Neuronal stem cell (in vitro differentiated cells): ENCODE results near the gene NEUROD4.

Experiments used
- DNase-seq: peaks from one replicate; pipeline ENCODE4 v3.0.0-alpha.2; 2013; ENCODE audit warnings: low spot score
- H2AFZ ChIP-seq: one replicate; pipeline ENCODE4 v1.6.1; 2013; ENCODE audit warnings: mild to moderate bottlenecking, low read length, inconsistent platforms
- H2AK5ac ChIP-seq: 2 replicates; pipeline ENCODE4 v1.6.1; 2013; ENCODE audit warnings: low read depth, mild to moderate bottlenecking, inconsistent platforms, low read length, moderate library complexity, mixed read lengths
- H2BK120ac ChIP-seq: 2 replicates; pipeline ENCODE4 v1.6.1; 2013; ENCODE audit warnings: low read depth, mild to moderate bottlenecking, inconsistent platforms, low read length, moderate library complexity, mixed read lengths
- H2BK12ac ChIP-seq: one replicate; pipeline ENCODE4 v1.6.1; 2013; ENCODE audit warnings: low read length, inconsistent platforms
- H2BK15ac ChIP-seq: 2 replicates; pipeline ENCODE4 v1.6.1; 2013; ENCODE audit warnings: mild to moderate bottlenecking, low read length, inconsistent platforms, mixed read lengths
- H2BK5ac ChIP-seq: one replicate; pipeline ENCODE4 v1.6.1; 2013; ENCODE audit warnings: inconsistent platforms, mild to moderate bottlenecking, low read length, moderate library complexity
- H3K14ac ChIP-seq: one replicate; pipeline ENCODE4 v1.6.1; 2013; ENCODE audit warnings: low read length, inconsistent platforms
- H3K18ac ChIP-seq: 2 replicates; pipeline ENCODE4 v1.6.1; 2013; ENCODE audit warnings: low read length, inconsistent platforms
- H3K23ac ChIP-seq: 2 replicates; pipeline ENCODE4 v1.6.1; 2013; ENCODE audit warnings: low read depth, mild to moderate bottlenecking, mixed read lengths, low read length, inconsistent platforms; ENCODE audit not compliant: poor library complexity
- H3K27ac ChIP-seq: replicated peaks from 3 replicates; pipeline ENCODE4 v1.5.1; 2013; ENCODE audit warnings: low read length, inconsistent platforms
- H3K27me3 ChIP-seq, 3 experiments: 2 replicates each; pipeline ENCODE4 v1.6.1; 2013; ENCODE audit warnings: low read length in 3 of 3, mild to moderate bottlenecking in 2 of 3, inconsistent platforms in 1 of 3, low read depth in 1 of 3, mixed read lengths in 1 of 3, moderate library complexity in 1 of 3; ENCODE audit not compliant: control insufficient read depth in 3 of 3, insufficient read depth in 3 of 3
- H3K36me3 ChIP-seq, 2 donors: replicated peaks in 1 of 2; 2 replicates each; pipeline ENCODE4 v1.6.1; 2013; ENCODE audit warnings: low read length in 2 of 2; ENCODE audit not compliant: control insufficient read depth in 2 of 2, insufficient read depth in 2 of 2
- H3K4ac ChIP-seq: 2 replicates; pipeline ENCODE4 v1.6.1; 2013; ENCODE audit warnings: inconsistent platforms, mild to moderate bottlenecking, low read length, moderate library complexity
- H3K4me1 ChIP-seq, 2 donors: 1 replicate in 1 of 2; 2 replicates in 1 of 2; pipeline ENCODE4 v1.6.1; 2013; ENCODE audit warnings: low read length in 2 of 2, low read depth in 1 of 2; ENCODE audit not compliant: control insufficient read depth in 2 of 2, insufficient read depth in 1 of 2
- H3K4me2 ChIP-seq: one replicate; pipeline ENCODE4 v1.6.1; 2013; ENCODE audit warnings: mild to moderate bottlenecking, low read length, inconsistent platforms; ENCODE audit not compliant: insufficient read depth, poor library complexity, severe bottlenecking
- H3K4me3 ChIP-seq, 2 donors: 2 replicates each; pipeline ENCODE4 v1.5.1; 2013; ENCODE audit warnings: low read length in 2 of 2, mild to moderate bottlenecking in 2 of 2, inconsistent platforms in 1 of 2, moderate library complexity in 1 of 2
- H3K79me1 ChIP-seq: one replicate; pipeline ENCODE4 v1.6.1; 2013; ENCODE audit warnings: low read depth, mild to moderate bottlenecking, inconsistent platforms, low read length, moderate library complexity
- H3K9ac ChIP-seq: one replicate; pipeline ENCODE4 v1.6.1; 2013; ENCODE audit warnings: mild to moderate bottlenecking, low read depth, low read length, inconsistent platforms; ENCODE audit not compliant: poor library complexity
- H3K9me3 ChIP-seq, 2 donors: replicated peaks in 1 of 2; 2 replicates each; pipeline versions ENCODE3 to v1.6.1; 2013; ENCODE audit warnings: low read length in 2 of 2, mild to moderate bottlenecking in 2 of 2, inconsistent platforms in 1 of 2, low read depth in 1 of 2, mixed read lengths in 1 of 2, moderate library complexity in 1 of 2; ENCODE audit not compliant: control insufficient read depth in 2 of 2, insufficient read depth in 1 of 2
- H4K8ac ChIP-seq: one replicate; pipeline ENCODE4 v1.6.1; 2013; ENCODE audit warnings: low read depth, mild to moderate bottlenecking, inconsistent platforms, low read length, moderate library complexity
- H4K91ac ChIP-seq: one replicate; pipeline ENCODE4 v1.6.1; 2013; ENCODE audit warnings: low read length, low read depth, mild to moderate bottlenecking, inconsistent platforms; ENCODE audit not compliant: poor library complexity
- WGBS, 2 donors: extraction: QIAGEN DNeasy Blood & Tissue Kit; methylation state at CpG; one replicate each; pipeline ENCODE4 v1.1.7; 2013; ENCODE audit warnings: missing lambda C conversion rate in 2 of 2, mixed read lengths in 1 of 2; ENCODE audit not compliant: insufficient read length in 2 of 2, insufficient replicate concordance in 1 of 2; ENCODE audit errors: extremely low coverage in 2 of 2; 5-methylcytosine and 5-hydroxymethylcytosine counted together

Gene NEUROD4

GRCh38 chr12:54975272-54975671 is 44.5 kb upstream of the NEUROD4 start:
- Histone ChIP-seq H2BK15ac (no peak overlapping the region), H3K4me2 (no peak overlapping the region), H3K4me1 (peaks cover 0 to 2% of the 10 kb centered on the region in 2 donors)

GRCh38 chr12:54975875-54976274 is 43.9 kb upstream of the NEUROD4 start:
- Histone ChIP-seq H3K27ac (no peak overlapping the region), H2AFZ (no peak overlapping the region), H3K9me3 (no peaks in the 10 kb centered on the region), H2BK15ac (no peak overlapping the region), H3K14ac (no peak overlapping the region), H2AK5ac (no peak overlapping the region), H3K4me3 (no peak overlapping the region), H3K27me3 (peaks cover 0 to 2% (median 0%) of the 10 kb centered on the region in 3 experiments), H3K23ac (no peak overlapping the region), H3K4me2 (no peak overlapping the region), H3K4ac (no peak overlapping the region), H3K9ac (no peak overlapping the region), H2BK5ac (no peak overlapping the region), H3K18ac (no peak overlapping the region), H2BK12ac (no peak overlapping the region), H3K36me3 (no peaks in the 10 kb centered on the region), H4K91ac (no peak overlapping the region), H2BK120ac (no peak overlapping the region), H3K4me1 (peaks cover 0 to 2% of the 10 kb centered on the region in 2 donors), H3K79me1 (no peaks in the 10 kb centered on the region), H4K8ac (no peak overlapping the region)
- DNase-seq = no peak
- WGBS, 2 donors = no CpG with 5 or more reads among the region's 6 CpGs

More at GRCh38 chr12:54975272-54975671, 44.5 kb upstream of the NEUROD4 start:
- Histone ChIP-seq H3K4me3 (no peak overlapping the region), H4K8ac (no peak overlapping the region), H3K79me1 (no peaks in the 10 kb centered on the region), H3K9me3 (no peaks in the 10 kb centered on the region), H2BK5ac (no peak overlapping the region), H3K18ac (no peak overlapping the region), H3K27me3 (peaks cover 0 to 2% (median 0%) of the 10 kb centered on the region in 3 experiments), H3K9ac (no peak overlapping the region), H2BK12ac (no peak overlapping the region), H3K14ac (no peak overlapping the region), H3K27ac (no peak overlapping the region), H2AFZ (no peak overlapping the region), H3K36me3 (no peaks in the 10 kb centered on the region), H2AK5ac (no peak overlapping the region), H2BK120ac (no peak overlapping the region), H4K91ac (no peak overlapping the region), H3K23ac (no peak overlapping the region), H3K4ac (no peak overlapping the region)
- WGBS, 2 donors = no CpG with 5 or more reads among the region's 2 CpGs
- DNase-seq = no peak

- H3K36me3 ChIP-seq = no peaks in the 10 kb centered on the region
- no peak overlapping the region for H3K27ac ChIP-seq
- no peak for DNase-seq
Observed at GRCh38 chr12:54977155-54977554, 42.6 kb upstream of the NEUROD4 start.

GRCh38 chr12:54977857-54978256 is 41.9 kb upstream of the NEUROD4 start:
- Histone ChIP-seq H4K91ac (no peak overlapping the region), H2BK12ac (no peak overlapping the region), H3K36me3 (no peaks in the 10 kb centered on the region), H3K18ac (no peak overlapping the region), H3K79me1 (no peaks in the 10 kb centered on the region), H3K4me1 (peaks cover 0 to 2% of the 10 kb centered on the region in 2 donors), H3K4ac (no peak overlapping the region), H3K27me3 (peaks cover 0 to 2% (median 0%) of the 10 kb centered on the region in 3 experiments), H3K23ac (no peak overlapping the region), H2BK5ac (no peak overlapping the region), H2AK5ac (no peak overlapping the region), H3K14ac (no peak overlapping the region), H2BK15ac (no peak overlapping the region), H3K9me3 (no peaks in the 10 kb centered on the region), H3K4me2 (no peak overlapping the region), H2BK120ac (no peak overlapping the region), H3K27ac (no peak overlapping the region), H3K9ac (no peak overlapping the region), H2AFZ (no peak overlapping the region), H3K4me3 (no peak overlapping the region), H4K8ac (no peak overlapping the region)
- no CpG with 5 or more reads among the region's 5 CpGs for WGBS, 2 donors
- DNase-seq = no peak

More at GRCh38 chr12:54977155-54977554, 42.6 kb upstream of the NEUROD4 start:
- Histone ChIP-seq H3K79me1 (no peaks in the 10 kb centered on the region), H3K18ac (no peak overlapping the region), H2AK5ac (no peak overlapping the region), H3K9me3 (no peaks in the 10 kb centered on the region), H4K8ac (no peak overlapping the region), H3K4me1 (peaks cover 0 to 2% of the 10 kb centered on the region in 2 donors), H3K27me3 (peaks cover 0 to 2% (median 0%) of the 10 kb centered on the region in 3 experiments), H4K91ac (no peak overlapping the region), H2BK120ac (no peak overlapping the region), H3K9ac (no peak overlapping the region), H2BK12ac (no peak overlapping the region), H3K4me3 (no peak overlapping the region), H3K4ac (no peak overlapping the region), H3K4me2 (no peak overlapping the region), H2AFZ (no peak overlapping the region), H2BK5ac (no peak overlapping the region), H3K14ac (no peak overlapping the region), H2BK15ac (no peak overlapping the region), H3K23ac (no peak overlapping the region)
- no CpG with 5 or more reads among the region's 3 CpGs for WGBS, 2 donors
